Measurements from ENCODE around the gene CRX.
"Not testable (repeated sequence)": the region's sequence is repeated elsewhere in the genome, so short reads cannot be mapped to it uniquely, and the experiment has no call there.

CRX gene

GRCh38 chr19:47821460-47822020, at the start of gene CRX:
TSS of gene CRX (plus strand) at chr19:47821937. CDS start at chr19:47834444, 12,507 bp downstream.
- no peak within 1 kb of the TSS for H3K4me3 ChIP-seq (ENCODE audit: low read depth, low read length)
- no peak for DNase-seq (ENCODE audit: low read depth)

- no peak for DNase-seq (ENCODE audit: low read depth)
Measured at GRCh38 chr19:47776568-47776967, 45.2 kb upstream of the CRX start.

GRCh38 chr19:47777245-47778048, 44.3 kb upstream of the CRX start:
- peak overlapping the region; percentile 93 for H3K4me3 ChIP-seq (ENCODE audit: low read depth, low read length)

More at GRCh38 chr19:47776568-47776967, 45.2 kb upstream of the CRX start:
- H3K4me3 ChIP-seq (ENCODE audit: low read depth, low read length): no peak overlapping the region

GRCh38 chr19:47778049-47778953, 43.4 kb upstream of the CRX start, which contains the start of gene SELENOW:
TSS of gene SELENOW (plus strand) at chr19:47778703. CDS start at chr19:47778786, 83 bp downstream.
- DNase-seq (ENCODE audit: low read depth): no peak
- H3K4me3 ChIP-seq (ENCODE audit: low read depth, low read length): peak within 1 kb of the TSS; percentile 93

More at GRCh38 chr19:47777245-47778048, 44.3 kb upstream of the CRX start:
- not testable (repeated sequence) for DNase-seq (ENCODE audit: low read depth)

- H3K4me3 ChIP-seq (ENCODE audit: low read depth, low read length): peak overlapping the region; percentile 93
- DNase-seq (ENCODE audit: low read depth): no peak
Measured at GRCh38 chr19:47778954-47779351, 42.8 kb upstream of the CRX start.

GRCh38 chr19:47779524-47780214, 42.1 kb upstream of the CRX start:
- peak overlapping the region; percentile 93 for H3K4me3 ChIP-seq (ENCODE audit: low read depth, low read length)

GRCh38 chr19:47780215-47780551, 41.6 kb upstream of the CRX start:
- DNase-seq (ENCODE audit: low read depth): no peak
- peak overlapping the region; percentile 93 for H3K4me3 ChIP-seq (ENCODE audit: low read depth, low read length)

More at GRCh38 chr19:47779524-47780214, 42.1 kb upstream of the CRX start:
- DNase-seq (ENCODE audit: low read depth): no peak

- H3K4me3 ChIP-seq (ENCODE audit: low read depth, low read length): no peak overlapping the region
- DNase-seq (ENCODE audit: low read depth): no peak
Measured at GRCh38 chr19:47781590-47782262, 40.0 kb upstream of the CRX start.

- no peak overlapping the region for H3K4me3 ChIP-seq (ENCODE audit: low read depth, low read length)
- DNase-seq (ENCODE audit: low read depth): no peak
Measured at GRCh38 chr19:47786566-47786965, 35.2 kb upstream of the CRX start.

- not testable (repeated sequence) for DNase-seq (ENCODE audit: low read depth); H3K4me3 ChIP-seq (ENCODE audit: low read depth, low read length)
Measured at GRCh38 chr19:47787307-47787706, 34.4 kb upstream of the CRX start.

GRCh38 chr19:47789811-47790210, 31.9 kb upstream of the CRX start:
- H3K4me3 ChIP-seq (ENCODE audit: low read depth, low read length); DNase-seq (ENCODE audit: low read depth): not testable (repeated sequence)

GRCh38 chr19:47790398-47790814, 31.3 kb upstream of the CRX start:
- no peak overlapping the region for H3K4me3 ChIP-seq (ENCODE audit: low read depth, low read length)
- DNase-seq (ENCODE audit: low read depth): no peak

- no peak for DNase-seq (ENCODE audit: low read depth)
- no peak overlapping the region for H3K4me3 ChIP-seq (ENCODE audit: low read depth, low read length)
Measured at GRCh38 chr19:47792616-47793015, 29.1 kb upstream of the CRX start.

- DNase-seq (ENCODE audit: low read depth): no peak
- H3K4me3 ChIP-seq (ENCODE audit: low read depth, low read length): no peak overlapping the region
Measured at GRCh38 chr19:47794526-47794925, 27.2 kb upstream of the CRX start.

- DNase-seq (ENCODE audit: low read depth): no peak
- no peak overlapping the region for H3K4me3 ChIP-seq (ENCODE audit: low read depth, low read length)
Measured at GRCh38 chr19:47796785-47797184, 25.0 kb upstream of the CRX start.

GRCh38 chr19:47797996-47798903, 23.5 kb upstream of the CRX start:
- no peak overlapping the region for H3K4me3 ChIP-seq (ENCODE audit: low read depth, low read length)
- no peak for DNase-seq (ENCODE audit: low read depth)

- H3K4me3 ChIP-seq (ENCODE audit: low read depth, low read length): no peak overlapping the region
- DNase-seq (ENCODE audit: low read depth): no peak
Measured at GRCh38 chr19:47798904-47799266, 22.9 kb upstream of the CRX start.

- DNase-seq (ENCODE audit: low read depth): no peak
- no peak overlapping the region for H3K4me3 ChIP-seq (ENCODE audit: low read depth, low read length)
Measured at GRCh38 chr19:47801270-47801669, 20.5 kb upstream of the CRX start.
